ENCODE data around the gene FRMD1.

Gene FRMD1

GRCh38 chr6:168095716-168096250, 16.8 kb upstream of the FRMD1 start:
- DNase-seq (ENCODE audit: low read depth in 1 of 2, low spot score in 1 of 2), result no peak
- Histone ChIP-seq H3K27me3 (ENCODE audit: insufficient read depth, poor library complexity, severe bottlenecking) (peaks cover 2% of the 10 kb centered on the region), H3K4me3 (replicated peaks; ENCODE audit: insufficient read depth, low read length) (no peak overlapping the region), H3K27ac (replicated peaks) (no peak overlapping the region)
- TF ChIP-seq REST (IDR thresholded peaks at IDR 0.05; ENCODE audit: insufficient replicate concordance, low read depth) (no peak), SPI1 (IDR thresholded peaks at IDR 0.05; ENCODE audit: borderline replicate concordance, low read depth) (no peak), POLR2AphosphoS5 (IDR thresholded peaks at IDR 0.05; ENCODE audit: low read depth) (no peak), GABPA (IDR thresholded peaks at IDR 0.05; ENCODE audit: low read depth) (no peak), CTCF (IDR thresholded peaks at IDR 0.05; ENCODE audit: insufficient read depth, low read length) (no peak)

- no peak for TF ChIP-seq CTCF (IDR thresholded peaks at IDR 0.05; ENCODE audit: insufficient read depth, low read length)
- TF ChIP-seq SPI1 (IDR thresholded peaks at IDR 0.05; ENCODE audit: borderline replicate concordance, low read depth), result no peak
- no peak for TF ChIP-seq GABPA (IDR thresholded peaks at IDR 0.05; ENCODE audit: low read depth)
- no peak for TF ChIP-seq REST (IDR thresholded peaks at IDR 0.05; ENCODE audit: insufficient replicate concordance, low read depth)
- no peak for TF ChIP-seq POLR2AphosphoS5 (IDR thresholded peaks at IDR 0.05; ENCODE audit: low read depth)
- no peak overlapping the region for H3K27ac ChIP-seq (replicated peaks)
- DNase-seq (ENCODE audit: low read depth in 1 of 2, low spot score in 1 of 2), result no peak
- no peak overlapping the region for H3K4me3 ChIP-seq (replicated peaks; ENCODE audit: insufficient read depth, low read length)
- H3K27me3 ChIP-seq (ENCODE audit: insufficient read depth, poor library complexity, severe bottlenecking), result no peaks in the 10 kb centered on the region
These were observed 16.2 kb upstream of the FRMD1 start for GRCh38 chr6:168095171-168095691.

- Histone ChIP-seq H3K4me3 (replicated peaks; ENCODE audit: insufficient read depth, low read length) (no peak overlapping the region), H3K27me3 (ENCODE audit: insufficient read depth, poor library complexity, severe bottlenecking) (no peaks in the 10 kb centered on the region), H3K27ac (replicated peaks) (no peak overlapping the region)
- no peak for DNase-seq (ENCODE audit: low read depth in 1 of 2, low spot score in 1 of 2)
- no peak for TF ChIP-seq GABPA (IDR thresholded peaks at IDR 0.05; ENCODE audit: low read depth)
- no peak for TF ChIP-seq POLR2AphosphoS5 (IDR thresholded peaks at IDR 0.05; ENCODE audit: low read depth)
- no peak for TF ChIP-seq REST (IDR thresholded peaks at IDR 0.05; ENCODE audit: insufficient replicate concordance, low read depth)
- TF ChIP-seq SPI1 (IDR thresholded peaks at IDR 0.05; ENCODE audit: borderline replicate concordance, low read depth), result no peak
- TF ChIP-seq CTCF (IDR thresholded peaks at IDR 0.05; ENCODE audit: insufficient read depth, low read length), result no peak
These were observed 14.6 kb upstream of the FRMD1 start for GRCh38 chr6:168093634-168094033.
